ENCODE measurements around the gene NRCAM.
A peak's percentile ranks its signal among the peaks of the same experiment; 100 is the strongest.

The NRCAM gene

DNA sequence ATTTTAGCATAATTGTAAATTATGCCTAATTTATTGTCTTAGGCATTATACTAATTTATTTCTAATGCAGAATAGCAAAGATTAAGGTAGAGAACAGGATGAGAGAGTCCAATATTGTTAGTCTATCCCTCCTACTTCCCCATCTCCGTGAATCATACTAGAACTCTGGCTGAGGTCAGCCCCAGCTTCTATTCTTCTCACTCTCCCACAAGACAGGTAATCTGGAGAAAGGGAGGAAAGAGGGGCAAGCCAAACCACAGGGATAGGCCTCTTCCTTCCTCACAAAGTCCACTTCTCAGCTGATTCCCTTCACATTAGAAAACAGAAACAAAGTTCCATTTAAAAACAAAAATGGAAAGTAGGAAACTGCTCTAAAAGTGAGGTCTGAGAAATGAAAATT, 208.6 kb downstream of the NRCAM start:
- Histone ChIP-seq H3K4me2 (no peak overlapping the region), H4K20me1 (no peaks in the 10 kb centered on the region), H3K9ac (no peak overlapping the region), H3K27ac (no peak overlapping the region), H3K27me3 (no peaks in the 10 kb centered on the region), H3K4me3 (no peak overlapping the region), H3K4me1 (no peaks in the 10 kb centered on the region), H3K9me3 (no peaks in the 10 kb centered on the region), H3K36me3 (no peaks in the 10 kb centered on the region)
- TF ChIP-seq Cebpa-rat (IDR thresholded peaks at IDR 0.05): no peak

DNA sequence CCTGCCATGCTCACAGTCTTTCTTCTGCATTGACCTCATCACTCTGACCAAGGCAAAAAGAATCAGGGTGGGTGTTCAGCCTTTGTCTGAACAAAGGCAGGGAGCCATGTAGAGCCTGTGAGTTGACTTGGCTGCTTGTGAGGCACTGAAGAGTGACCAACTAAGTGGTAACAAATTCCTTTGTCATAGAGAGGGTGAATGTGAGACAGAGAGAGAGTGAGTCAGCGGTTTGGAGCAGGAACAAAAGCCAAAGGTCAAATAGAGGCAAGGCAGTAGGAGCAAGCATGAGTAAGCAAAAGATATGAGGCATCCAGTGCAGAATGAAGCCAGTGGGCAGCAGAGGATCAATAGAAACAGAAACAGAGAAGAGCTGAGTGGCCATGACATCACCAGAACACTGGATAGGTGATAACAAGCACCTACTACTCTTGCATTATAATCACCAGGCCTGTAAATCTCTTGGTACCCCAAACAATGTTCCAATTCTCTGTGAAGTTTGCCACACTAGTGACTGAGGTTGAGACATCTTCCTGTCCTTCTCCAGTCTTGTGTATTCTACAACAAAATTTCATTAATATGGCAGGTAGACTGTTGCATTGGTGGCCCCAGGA, 209.9 kb downstream of the NRCAM start:
- H3K9me3 ChIP-seq: no peaks in the 10 kb centered on the region
- H4K20me1 ChIP-seq: no peaks in the 10 kb centered on the region
- H3K27me3 ChIP-seq: no peaks in the 10 kb centered on the region
- no peaks in the 10 kb centered on the region for H3K4me1 ChIP-seq
- H3K27ac ChIP-seq: no peak overlapping the region
- H3K9ac ChIP-seq: no peak overlapping the region
- no peaks in the 10 kb centered on the region for H3K36me3 ChIP-seq
- H3K4me3 ChIP-seq: no peak overlapping the region
- no peak for TF ChIP-seq Cebpa-rat (IDR thresholded peaks at IDR 0.05)
- H3K4me2 ChIP-seq: no peak overlapping the region

DNA sequence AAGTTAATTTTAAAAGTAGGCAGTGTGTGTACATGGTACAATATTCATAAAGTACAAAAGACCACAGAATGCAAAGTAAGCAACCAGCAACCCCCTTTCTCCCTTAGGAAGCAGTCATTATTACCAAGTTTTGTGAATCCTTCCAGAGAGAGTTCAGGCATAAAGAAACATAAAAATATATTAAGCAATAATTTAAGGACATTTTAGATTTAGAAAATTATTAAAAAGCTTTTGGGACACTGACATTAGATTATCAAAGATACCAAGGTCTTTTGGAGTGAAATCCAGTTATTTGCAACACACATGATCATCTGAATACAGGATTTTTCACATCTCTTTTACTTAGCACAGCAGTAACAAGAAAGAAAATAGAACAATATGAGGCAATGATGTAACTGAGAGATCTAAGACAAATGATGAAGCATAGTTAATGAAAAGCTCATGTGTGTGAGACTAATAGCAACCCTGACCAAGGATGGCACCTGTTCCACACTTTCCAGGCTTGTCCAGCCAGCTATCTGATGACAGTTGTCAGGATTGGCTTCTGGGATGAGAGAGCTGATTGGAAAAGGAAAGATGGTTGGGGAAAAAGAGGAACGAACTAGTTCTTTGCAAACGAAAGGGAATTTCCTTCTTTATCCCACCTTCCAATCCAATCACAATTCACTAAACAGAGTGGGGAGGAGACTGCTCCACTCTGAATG, 210.6 kb downstream of the NRCAM start:
- H3K27me3 ChIP-seq: no peaks in the 10 kb centered on the region
- H3K27ac ChIP-seq: no peak overlapping the region
- no peaks in the 10 kb centered on the region for H3K9me3 ChIP-seq
- no peak overlapping the region for H3K4me2 ChIP-seq
- no peaks in the 10 kb centered on the region for H3K4me1 ChIP-seq
- H4K20me1 ChIP-seq: no peaks in the 10 kb centered on the region
- H3K4me3 ChIP-seq: no peak overlapping the region
- no peak for TF ChIP-seq Cebpa-rat (IDR thresholded peaks at IDR 0.05)
- H3K36me3 ChIP-seq: no peaks in the 10 kb centered on the region
- H3K9ac ChIP-seq: no peak overlapping the region

DNA sequence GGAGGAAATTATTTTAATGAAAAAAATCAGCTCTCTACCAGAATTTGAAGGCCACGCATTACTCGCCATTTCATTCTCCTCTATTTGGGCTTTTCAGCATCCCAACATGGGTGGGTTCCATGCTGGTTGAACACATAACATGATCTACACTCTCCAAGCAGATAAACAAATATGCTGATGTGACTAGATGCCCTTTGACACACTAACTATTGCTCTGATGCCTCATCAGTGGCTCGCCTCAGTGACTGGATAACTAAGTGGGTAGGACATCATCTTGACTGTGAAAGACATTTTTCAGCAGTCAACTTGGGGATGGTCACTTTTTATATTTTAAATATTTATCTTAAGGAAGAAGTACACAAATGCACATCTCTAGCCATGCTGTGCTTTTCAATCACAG, 212.1 kb downstream of the NRCAM start:
- no peak for TF ChIP-seq Cebpa-rat (IDR thresholded peaks at IDR 0.05)
- Histone ChIP-seq H3K4me3 (no peak overlapping the region), H3K27ac (no peak overlapping the region), H3K9me3 (no peaks in the 10 kb centered on the region), H3K9ac (no peak overlapping the region), H3K27me3 (no peaks in the 10 kb centered on the region), H3K36me3 (no peaks in the 10 kb centered on the region), H4K20me1 (no peaks in the 10 kb centered on the region), H3K4me2 (no peak overlapping the region), H3K4me1 (no peaks in the 10 kb centered on the region)

DNA sequence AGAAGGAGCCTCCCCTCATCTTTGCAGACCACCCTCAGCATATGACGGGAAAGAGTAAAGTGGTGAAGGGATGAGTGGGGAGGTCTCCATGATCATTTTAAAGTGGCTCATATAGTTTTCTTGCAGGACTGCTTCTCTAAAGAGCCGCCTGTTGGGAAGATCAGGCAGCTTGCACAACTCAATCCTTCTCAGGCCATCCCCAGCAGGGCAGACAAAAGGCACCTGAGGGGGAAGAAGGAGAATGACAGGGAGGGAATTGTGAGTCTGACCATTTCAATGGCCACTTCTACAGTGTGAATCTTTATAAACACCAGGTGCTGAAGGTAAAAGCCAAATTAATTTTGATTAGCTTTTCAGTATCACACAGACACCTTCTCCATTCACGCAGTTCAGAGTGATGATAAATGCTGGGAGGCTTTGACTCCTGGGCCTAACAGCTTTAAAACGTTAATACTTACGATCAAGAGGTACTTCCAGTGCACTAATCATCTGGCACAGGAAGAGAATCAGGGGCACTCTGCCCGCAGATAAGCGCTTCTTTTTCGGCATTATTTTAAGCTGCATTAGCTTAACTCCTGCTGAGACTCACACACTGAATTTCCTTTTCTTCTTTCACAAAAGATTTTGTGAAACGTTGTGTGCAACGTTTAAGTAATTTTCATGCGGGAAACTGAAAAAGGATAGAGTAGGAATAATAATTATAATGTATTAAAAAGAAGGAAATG, 216.6 kb downstream of the NRCAM start:
- Histone ChIP-seq H3K9ac (no peak overlapping the region), H3K9me3 (no peaks in the 10 kb centered on the region), H3K27ac (no peak overlapping the region), H3K27me3 (no peaks in the 10 kb centered on the region), H3K4me2 (no peak overlapping the region), H3K36me3 (no peaks in the 10 kb centered on the region), H4K20me1 (no peaks in the 10 kb centered on the region), H3K4me3 (no peak overlapping the region), H3K4me1 (peaks cover 15% of the 10 kb centered on the region)
- TF ChIP-seq Cebpa-rat (IDR thresholded peaks at IDR 0.05): no peak

DNA sequence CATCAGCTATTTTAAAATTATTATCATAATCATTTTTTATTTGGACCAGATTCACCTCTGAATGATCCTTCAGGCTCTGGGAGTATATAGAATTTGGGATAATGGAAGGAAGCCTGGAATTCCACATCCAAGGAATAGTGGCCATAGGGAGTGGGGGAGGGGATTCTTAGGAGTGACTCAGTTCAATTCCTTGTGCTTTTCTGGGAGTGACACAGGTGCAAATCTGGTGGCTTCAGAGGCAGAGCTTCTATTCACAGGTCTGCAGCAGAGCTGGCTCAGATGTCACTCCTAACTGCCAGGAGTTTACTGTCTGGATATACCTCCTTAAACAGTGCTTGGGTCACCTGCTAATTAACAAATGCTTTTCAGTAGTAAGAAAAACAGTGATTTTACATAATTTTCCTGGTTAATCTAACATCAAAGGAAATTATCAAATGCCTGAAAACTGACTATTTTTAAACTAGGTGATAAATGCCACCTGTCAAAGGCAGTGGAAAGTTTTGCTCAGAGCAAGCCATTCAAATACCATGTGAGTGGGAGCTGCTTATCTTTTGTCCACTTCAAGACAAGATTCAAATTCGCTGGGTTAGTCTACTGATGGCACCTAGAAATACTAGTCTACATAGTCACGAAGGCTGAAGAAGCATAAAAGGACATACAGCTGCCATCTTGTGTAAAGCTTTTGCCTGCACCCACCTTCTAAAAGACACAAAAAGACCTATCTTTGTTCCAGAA, 219.4 kb downstream of the NRCAM start:
- Histone ChIP-seq H3K4me3 (no peak overlapping the region), H3K27me3 (no peaks in the 10 kb centered on the region), H4K20me1 (no peaks in the 10 kb centered on the region), H3K27ac (no peak overlapping the region), H3K36me3 (no peaks in the 10 kb centered on the region), H3K9ac (no peak overlapping the region), H3K4me1 (peaks cover 15% of the 10 kb centered on the region), H3K4me2 (no peak overlapping the region), H3K9me3 (no peaks in the 10 kb centered on the region)
- no peak for TF ChIP-seq Cebpa-rat (IDR thresholded peaks at IDR 0.05)

DNA sequence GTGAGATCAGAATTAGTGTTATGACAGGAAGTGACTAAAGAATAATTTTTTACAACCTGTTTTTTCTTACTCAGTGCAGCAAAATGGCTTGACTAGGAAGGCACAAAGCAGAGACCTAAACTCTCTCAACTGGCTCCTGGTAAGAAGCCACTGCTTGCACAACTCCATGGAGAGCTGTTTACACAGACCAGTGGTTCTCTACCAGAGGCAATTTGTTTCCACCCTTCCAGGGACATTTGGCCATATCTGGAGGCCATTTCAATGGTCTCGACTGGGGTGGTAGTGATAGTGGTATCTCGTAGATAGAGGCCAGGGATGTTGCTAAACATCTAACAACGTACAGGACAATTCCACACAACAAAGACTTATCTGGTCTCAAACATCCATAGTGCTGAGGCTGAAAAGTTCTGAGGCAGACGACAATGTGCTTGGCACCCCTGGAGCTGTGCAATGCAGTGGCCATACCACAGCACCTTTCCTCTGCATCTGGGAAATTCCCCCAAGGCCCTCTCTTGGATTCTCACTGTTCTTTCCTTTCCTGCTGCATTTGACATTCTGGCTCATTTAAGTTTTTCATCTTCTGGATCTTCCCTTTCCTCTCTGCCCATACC, 220.7 kb downstream of the NRCAM start:
- Histone ChIP-seq H3K9ac (no peak overlapping the region), H3K4me3 (no peak overlapping the region), H4K20me1 (no peaks in the 10 kb centered on the region), H3K27me3 (no peaks in the 10 kb centered on the region), H3K4me2 (0 out of 2 replicates have a peak overlapping the region, but pooled peaks have one; percentile 15), H3K9me3 (no peaks in the 10 kb centered on the region), H3K4me1 (peaks cover 15% of the 10 kb centered on the region), H3K36me3 (no peaks in the 10 kb centered on the region), H3K27ac (no peak overlapping the region)
- no peak for TF ChIP-seq Cebpa-rat (IDR thresholded peaks at IDR 0.05)

DNA sequence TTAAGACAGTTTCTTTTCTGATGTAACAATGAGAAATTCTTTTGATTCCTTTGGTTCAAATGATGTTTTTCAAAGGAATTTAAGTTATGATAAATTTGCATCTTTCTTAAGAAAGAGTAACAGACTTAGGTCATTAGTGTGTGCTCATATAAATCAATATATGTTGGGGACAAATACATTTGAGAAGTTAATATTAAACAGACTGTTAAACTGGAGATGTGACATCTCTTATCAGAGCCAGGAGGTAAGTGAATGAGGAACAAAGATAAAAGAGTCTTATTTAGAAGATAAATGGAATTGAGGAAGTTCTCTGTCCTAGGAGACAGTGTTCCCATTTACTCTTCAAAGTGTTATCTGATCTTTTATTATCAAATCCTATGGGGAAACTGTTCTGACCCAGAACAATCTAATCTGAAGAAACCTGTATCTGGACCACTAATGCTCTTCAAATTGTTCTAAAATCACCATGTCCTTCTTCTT, 221.2 kb downstream of the NRCAM start:
- Histone ChIP-seq H3K27ac (no peak overlapping the region), H3K4me1 (peaks cover 15% of the 10 kb centered on the region), H3K36me3 (no peaks in the 10 kb centered on the region), H3K9me3 (no peaks in the 10 kb centered on the region), H3K4me2 (no peak overlapping the region), H3K27me3 (no peaks in the 10 kb centered on the region), H3K9ac (no peak overlapping the region), H3K4me3 (no peak overlapping the region), H4K20me1 (no peaks in the 10 kb centered on the region)
- no peak for TF ChIP-seq Cebpa-rat (IDR thresholded peaks at IDR 0.05)

DNA sequence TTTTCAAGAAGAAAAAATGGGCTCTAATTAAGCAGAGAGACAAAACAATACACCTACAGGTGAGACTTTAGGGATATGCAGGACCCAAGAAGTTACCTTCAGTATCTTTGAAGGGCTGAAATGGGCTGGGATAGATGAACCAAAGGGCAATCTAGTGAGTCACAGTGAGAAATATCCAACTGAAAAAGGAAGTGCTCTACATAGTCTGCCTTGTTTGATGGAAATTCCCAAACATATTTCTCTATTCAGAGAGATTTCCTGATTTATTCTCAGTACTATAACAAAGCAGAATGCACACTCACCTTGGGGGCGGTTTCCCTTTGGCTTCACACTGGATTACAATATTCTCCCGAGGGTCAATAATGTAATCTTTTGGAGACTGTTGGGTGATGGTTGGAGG, 222.0 kb downstream of the NRCAM start:
- H3K9ac ChIP-seq: no peak overlapping the region
- no peak overlapping the region for H3K27ac ChIP-seq
- H3K27me3 ChIP-seq: no peaks in the 10 kb centered on the region
- H3K4me1 ChIP-seq: peaks cover 15% of the 10 kb centered on the region
- H3K9me3 ChIP-seq: no peaks in the 10 kb centered on the region
- H3K4me3 ChIP-seq: no peak overlapping the region
- no peak for TF ChIP-seq Cebpa-rat (IDR thresholded peaks at IDR 0.05)
- H3K36me3 ChIP-seq: no peaks in the 10 kb centered on the region
- H3K4me2 ChIP-seq: no peak overlapping the region
- H4K20me1 ChIP-seq: no peaks in the 10 kb centered on the region

Data from BLaER1 (cell line).